CD4-positive, CD25-positive, alpha-beta regulatory T cell (primary cell): Measurements from ENCODE around the gene GSG1L. TPM values are rescaled to one million over a fixed set of nuclear protein-coding genes. Genes with fewer than 3 reads are reported as not detected.

Experiments
- ATAC-seq, 2 donors: fragments of 150-1000 bp; cut with Tn5 transposase; one replicate each; pipeline ENCODE4 v1.10.0; 2021; ENCODE audit warnings: low read depth in 2 of 2, moderate number of reproducible peaks in 2 of 2, moderate library complexity in 1 of 2
- DNase-seq, 3 donors: peaks; one replicate each; pipeline versions ENCODE4 v3.0.0 to v3.0.0-alpha.2; 2012 to 2022; ENCODE audit warnings: mixed read lengths in 1 of 3
- H3K27ac ChIP-seq: one replicate; pipeline ENCODE4 v1.7.0; 2013; ENCODE audit warnings: mild to moderate bottlenecking, low read length; ENCODE audit not compliant: insufficient read depth, poor library complexity, severe bottlenecking
- H3K27me3 ChIP-seq: one replicate; pipeline ENCODE4 v1.7.0; 2013; ENCODE audit warnings: low read length; ENCODE audit not compliant: control insufficient read depth, insufficient read depth
- H3K36me3 ChIP-seq: one replicate; pipeline ENCODE4 v1.7.0; 2013; ENCODE audit warnings: mild to moderate bottlenecking, low read length, moderate library complexity; ENCODE audit not compliant: control insufficient read depth, insufficient read depth
- H3K4me1 ChIP-seq: 2 replicates; pipeline ENCODE4 v1.7.0; 2013; ENCODE audit warnings: mild to moderate bottlenecking, low read length; ENCODE audit not compliant: insufficient read depth, control insufficient read depth, poor library complexity, severe bottlenecking
- H3K4me3 ChIP-seq: one replicate; pipeline ENCODE4 v1.7.0; 2013; ENCODE audit warnings: low read depth, mild to moderate bottlenecking, low read length, moderate library complexity
- H3K9me3 ChIP-seq, 2 experiments: 1 replicate in 1 of 2; 2 replicates in 1 of 2; pipeline ENCODE4 v1.7.0; 2013; ENCODE audit warnings: low read length in 2 of 2, mild to moderate bottlenecking in 1 of 2, moderate library complexity in 1 of 2; ENCODE audit not compliant: control insufficient read depth in 2 of 2
- H3K27ac Mint-ChIP-seq, 3 donors: one replicate each; pipeline ENCODE4 v1.8.0; 2020 to 2022; ENCODE audit warnings: mild to moderate bottlenecking in 3 of 3, mixed read lengths in 3 of 3, moderate library complexity in 2 of 3
- H3K27me3 Mint-ChIP-seq: one replicate; pipeline ENCODE4 v1.8.0; 2022; ENCODE audit warnings: mild to moderate bottlenecking, mixed read lengths
- H3K36me3 Mint-ChIP-seq: one replicate; pipeline ENCODE4 v1.8.0; 2020; ENCODE audit warnings: mixed read lengths
- H3K4me1 Mint-ChIP-seq, 4 donors: one replicate each; pipeline ENCODE4 v1.8.0; 2020 to 2022; ENCODE audit warnings: mixed read lengths in 4 of 4, mild to moderate bottlenecking in 1 of 4
- H3K4me3 Mint-ChIP-seq, 4 donors: one replicate each; pipeline ENCODE4 v1.8.0; 2020 to 2022; ENCODE audit warnings: mild to moderate bottlenecking in 4 of 4, mixed read lengths in 4 of 4, moderate library complexity in 3 of 4
- H3K9me3 Mint-ChIP-seq, 7 donors: one replicate each; pipeline ENCODE4 v1.8.0; 2020 to 2022; ENCODE audit warnings: mixed read lengths in 7 of 7, mild to moderate bottlenecking in 3 of 7, moderate library complexity in 2 of 7
- polyA plus RNA-seq, 4 donors: library from polyadenylated mRNA; unstranded; fragments of 300-500 nt; fragmentation: Illumina TruSeq; gene quantifications; one replicate each; pipeline ENCODE4 v1.2.3, GENCODE V29; 2021
- total RNA-seq: library from RNA; stranded (reverse); gene quantifications from one replicate; pipeline ENCODE4 v1.2.3, GENCODE V29; 2022

Gene GSG1L
- total and polyA plus RNA-seq, 5 donors from 2014 or later: 0.15 TPM; not detected in 4

GRCh38 chr16:27760789-27761176 lies 302.7 kb downstream of the GSG1L start:
- DNase-seq (no peak), ATAC-seq (no peak)
- Mint-ChIP-seq H3K27ac (no peak overlapping the region), H3K9me3 (no peaks in the 10 kb centered on the region), H3K4me3 (no peak overlapping the region), H3K27me3 (no peaks in the 10 kb centered on the region), H3K4me1 (peaks cover 0 to 5% (median 0%) of the 10 kb centered on the region in 4 donors), H3K36me3 (peaks cover 59% of the 10 kb centered on the region)
- Histone ChIP-seq H3K27ac (no peak overlapping the region), H3K36me3 (peaks cover 14% of the 10 kb centered on the region), H3K4me3 (no peak overlapping the region), H3K9me3 (no peaks in the 10 kb centered on the region), H3K27me3 (no peaks in the 10 kb centered on the region), H3K4me1 (no peaks in the 10 kb centered on the region)

- DNase-seq (no peak), ATAC-seq (no peak)
- no peaks in the 10 kb centered on the region for H3K27me3 Mint-ChIP-seq
- H3K9me3 ChIP-seq: no peaks in the 10 kb centered on the region
- peaks cover 14% of the 10 kb centered on the region for H3K36me3 ChIP-seq
- H3K9me3 Mint-ChIP-seq: no peaks in the 10 kb centered on the region
- H3K36me3 Mint-ChIP-seq: peaks cover 56% of the 10 kb centered on the region
- no peaks in the 10 kb centered on the region for H3K27me3 ChIP-seq
- peaks cover 0 to 5% (median 0%) of the 10 kb centered on the region in 4 donors for H3K4me1 Mint-ChIP-seq
- H3K4me3 ChIP-seq: no peak overlapping the region
- H3K27ac Mint-ChIP-seq: no peak overlapping the region
- H3K4me3 Mint-ChIP-seq: no peak overlapping the region
- H3K4me1 ChIP-seq: no peaks in the 10 kb centered on the region
- H3K27ac ChIP-seq: no peak overlapping the region
These were observed 303.3 kb downstream of the GSG1L start for GRCh38 chr16:27759967-27760788.

- H3K9me3 ChIP-seq: no peaks in the 10 kb centered on the region
- Mint-ChIP-seq H3K27me3 (no peaks in the 10 kb centered on the region), H3K4me1 (peaks cover 0 to 5% (median 0%) of the 10 kb centered on the region in 4 donors), H3K4me3 (no peak overlapping the region), H3K9me3 (no peaks in the 10 kb centered on the region), H3K36me3 (peaks cover 63% of the 10 kb centered on the region), H3K27ac (no peak overlapping the region)
- DNase-seq (no peak), ATAC-seq (no peak)
- H3K36me3 ChIP-seq: peaks cover 12% of the 10 kb centered on the region
- H3K27me3 ChIP-seq: no peaks in the 10 kb centered on the region
- no peaks in the 10 kb centered on the region for H3K4me1 ChIP-seq
- H3K4me3 ChIP-seq: no peak overlapping the region
- no peak overlapping the region for H3K27ac ChIP-seq
These were observed 304.1 kb downstream of the GSG1L start for GRCh38 chr16:27759301-27759871.

- Histone ChIP-seq H3K27ac (no peak overlapping the region), H3K4me1 (no peaks in the 10 kb centered on the region), H3K36me3 (peaks cover 10% of the 10 kb centered on the region), H3K9me3 (no peaks in the 10 kb centered on the region), H3K4me3 (no peak overlapping the region), H3K27me3 (no peaks in the 10 kb centered on the region)
- peaks cover 0 to 5% (median 0%) of the 10 kb centered on the region in 4 donors for H3K4me1 Mint-ChIP-seq
- ATAC-seq (no peak), DNase-seq (no peak)
- H3K9me3 Mint-ChIP-seq: no peaks in the 10 kb centered on the region
- no peak overlapping the region for H3K27ac Mint-ChIP-seq
- H3K36me3 Mint-ChIP-seq: peaks cover 60% of the 10 kb centered on the region
- no peak overlapping the region for H3K4me3 Mint-ChIP-seq
- H3K27me3 Mint-ChIP-seq: no peaks in the 10 kb centered on the region
These were observed 305.0 kb downstream of the GSG1L start for GRCh38 chr16:27758544-27758943.

- no peak for DNase-seq
- H3K4me3 Mint-ChIP-seq: no peak overlapping the region
- Histone ChIP-seq H3K4me3 (no peak overlapping the region), H3K27me3 (no peaks in the 10 kb centered on the region), H3K27ac (no peak overlapping the region), H3K9me3 (no peaks in the 10 kb centered on the region), H3K4me1 (no peaks in the 10 kb centered on the region), H3K36me3 (no peaks in the 10 kb centered on the region)
- no peak overlapping the region for H3K27ac Mint-ChIP-seq
- no peaks in the 10 kb centered on the region for H3K9me3 Mint-ChIP-seq
- no peak for ATAC-seq
- no peaks in the 10 kb centered on the region for H3K27me3 Mint-ChIP-seq
- peaks cover 58% of the 10 kb centered on the region for H3K36me3 Mint-ChIP-seq
- H3K4me1 Mint-ChIP-seq: peaks cover 0 to 5% (median 0%) of the 10 kb centered on the region in 4 donors
These were observed 307.1 kb downstream of the GSG1L start for GRCh38 chr16:27756206-27756970.

- H3K4me3 ChIP-seq: no peak overlapping the region
- H3K27me3 ChIP-seq: no peaks in the 10 kb centered on the region
- H3K4me1 ChIP-seq: no peaks in the 10 kb centered on the region
- Mint-ChIP-seq H3K9me3 (no peaks in the 10 kb centered on the region), H3K4me3 (no peak overlapping the region), H3K4me1 (peaks cover 0 to 5% (median 0%) of the 10 kb centered on the region in 4 donors), H3K36me3 (peaks cover 48% of the 10 kb centered on the region), H3K27ac (no peak overlapping the region), H3K27me3 (no peaks in the 10 kb centered on the region)
- H3K9me3 ChIP-seq: no peaks in the 10 kb centered on the region
- ATAC-seq (no peak), DNase-seq (no peak)
- no peaks in the 10 kb centered on the region for H3K36me3 ChIP-seq
- H3K27ac ChIP-seq: no peak overlapping the region
These were observed 308.5 kb downstream of the GSG1L start for GRCh38 chr16:27754788-27755690.

- H3K4me1 ChIP-seq: peaks cover 5% of the 10 kb centered on the region
- H3K27ac ChIP-seq: no peak overlapping the region
- Mint-ChIP-seq H3K4me1 (peaks cover 0 to 6% (median 6%) of the 10 kb centered on the region in 4 donors), H3K36me3 (peaks cover 45% of the 10 kb centered on the region), H3K9me3 (no peaks in the 10 kb centered on the region), H3K27ac (no peak overlapping the region), H3K4me3 (no peak overlapping the region), H3K27me3 (no peaks in the 10 kb centered on the region)
- no peaks in the 10 kb centered on the region for H3K27me3 ChIP-seq
- no peak for ATAC-seq
- DNase-seq: no peak
- H3K36me3 ChIP-seq: no peaks in the 10 kb centered on the region
- H3K4me3 ChIP-seq: no peak overlapping the region
- H3K9me3 ChIP-seq: no peaks in the 10 kb centered on the region
These were observed 310.0 kb downstream of the GSG1L start for GRCh38 chr16:27753563-27753962.
